GM20000 (cell line): ENCODE measurements around the gene DUSP11.

Source experiments
- DNase-seq: peaks from one replicate; pipeline ENCODE4 v3.0.0; 2012; ENCODE audit warnings: low spot score
- TF ChIP-seq, protein P1 (sequence below): IDR thresholded peaks from 2 replicates; pipeline ENCODE4 v1.5.1; 2012; ENCODE audit warnings: mild to moderate bottlenecking, control low read depth; ENCODE audit errors: extremely low read depth, missing control alignments

Gene DUSP11

GRCh38 chr2:73749314-73749713 lies 30.6 kb downstream of the DUSP11 start:
- TF ChIP-seq, protein P1, sequence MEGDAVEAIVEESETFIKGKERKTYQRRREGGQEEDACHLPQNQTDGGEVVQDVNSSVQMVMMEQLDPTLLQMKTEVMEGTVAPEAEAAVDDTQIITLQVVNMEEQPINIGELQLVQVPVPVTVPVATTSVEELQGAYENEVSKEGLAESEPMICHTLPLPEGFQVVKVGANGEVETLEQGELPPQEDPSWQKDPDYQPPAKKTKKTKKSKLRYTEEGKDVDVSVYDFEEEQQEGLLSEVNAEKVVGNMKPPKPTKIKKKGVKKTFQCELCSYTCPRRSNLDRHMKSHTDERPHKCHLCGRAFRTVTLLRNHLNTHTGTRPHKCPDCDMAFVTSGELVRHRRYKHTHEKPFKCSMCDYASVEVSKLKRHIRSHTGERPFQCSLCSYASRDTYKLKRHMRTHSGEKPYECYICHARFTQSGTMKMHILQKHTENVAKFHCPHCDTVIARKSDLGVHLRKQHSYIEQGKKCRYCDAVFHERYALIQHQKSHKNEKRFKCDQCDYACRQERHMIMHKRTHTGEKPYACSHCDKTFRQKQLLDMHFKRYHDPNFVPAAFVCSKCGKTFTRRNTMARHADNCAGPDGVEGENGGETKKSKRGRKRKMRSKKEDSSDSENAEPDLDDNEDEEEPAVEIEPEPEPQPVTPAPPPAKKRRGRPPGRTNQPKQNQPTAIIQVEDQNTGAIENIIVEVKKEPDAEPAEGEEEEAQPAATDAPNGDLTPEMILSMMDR = no peak
- DNase-seq = no peak

DNA sequence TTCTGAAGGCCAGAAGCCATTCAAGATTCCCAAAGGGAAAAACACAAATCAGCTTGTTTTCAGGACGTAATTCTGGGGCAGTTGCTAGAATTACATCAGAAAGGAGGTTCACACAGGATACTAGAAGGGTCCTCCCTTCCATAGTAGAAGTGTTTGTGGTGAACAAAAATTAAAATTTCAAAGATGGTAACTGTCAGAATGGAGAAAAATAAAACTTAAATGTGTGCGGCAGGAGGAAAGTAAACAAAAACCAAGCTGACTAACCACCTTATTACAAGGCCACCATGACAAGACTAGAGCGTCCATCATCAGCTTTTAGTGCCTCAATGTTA lies 33.1 kb downstream of the DUSP11 start:
- TF ChIP-seq, protein P1 = no peak
- DNase-seq = no peak

GRCh38 chr2:73746015-73746876 lies 33.7 kb downstream of the DUSP11 start:
- no peak for DNase-seq
- TF ChIP-seq, protein P1 = no peak

GRCh38 chr2:73740767-73741166 lies 39.1 kb downstream of the DUSP11 start:
- TF ChIP-seq, protein P1 = no peak
- no peak for DNase-seq

GRCh38 chr2:73739101-73739500 lies 40.8 kb downstream of the DUSP11 start:
- TF ChIP-seq, protein P1 = no peak
- DNase-seq = no peak

DNA sequence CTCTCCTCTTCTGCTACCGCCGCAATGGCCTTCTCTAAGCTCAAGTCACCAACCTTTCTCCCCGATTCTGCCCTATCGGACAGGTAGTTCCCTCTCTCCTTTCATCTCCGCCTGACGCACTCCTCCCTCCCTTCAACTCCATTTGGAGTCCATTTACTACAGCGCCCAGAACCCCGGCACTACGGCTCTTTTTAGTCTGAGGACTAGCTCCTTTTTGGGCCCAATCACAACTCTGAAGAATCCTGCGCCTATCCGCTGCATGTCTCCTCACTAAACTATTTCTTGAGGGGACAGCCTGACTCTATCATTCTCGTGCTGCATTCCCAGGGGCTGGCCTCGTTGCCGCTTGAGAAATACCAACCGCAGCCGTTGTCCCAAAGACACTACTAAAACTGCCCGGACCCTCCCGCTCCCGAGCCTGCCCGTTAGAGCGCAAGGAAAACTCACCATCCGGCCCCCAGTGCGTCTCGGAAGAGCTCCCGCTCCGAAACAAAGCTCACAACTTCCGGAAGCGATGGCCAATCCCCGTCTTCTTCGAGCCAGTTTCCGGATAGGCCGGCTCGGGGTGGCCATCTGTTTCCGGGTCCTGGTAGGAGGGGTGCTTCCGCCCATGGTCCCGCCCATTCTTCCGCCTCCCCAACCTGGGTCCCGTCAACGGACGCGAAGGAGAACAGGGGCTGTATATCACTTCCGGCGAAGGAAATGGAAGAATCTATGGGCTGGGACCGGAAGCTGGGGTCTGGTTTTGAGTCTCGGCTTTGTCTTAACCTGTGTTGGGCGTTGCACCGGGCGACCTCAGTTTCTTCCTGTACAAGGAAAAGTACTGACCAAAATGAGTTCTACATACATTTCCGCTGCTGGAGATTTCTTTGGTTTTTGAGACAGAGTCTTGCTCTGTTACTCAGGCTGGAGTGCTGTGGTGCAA lies 42.8 kb downstream of the DUSP11 start, which contains the start of gene TPRKB:
TSS of gene TPRKB (minus strand) at position 491 of the 925 bp plus-strand sequence. CDS start 2,776 bp downstream, outside the sequence.
- TF ChIP-seq, protein P1 = no peak
- peak; percentile 95 for DNase-seq

DNA sequence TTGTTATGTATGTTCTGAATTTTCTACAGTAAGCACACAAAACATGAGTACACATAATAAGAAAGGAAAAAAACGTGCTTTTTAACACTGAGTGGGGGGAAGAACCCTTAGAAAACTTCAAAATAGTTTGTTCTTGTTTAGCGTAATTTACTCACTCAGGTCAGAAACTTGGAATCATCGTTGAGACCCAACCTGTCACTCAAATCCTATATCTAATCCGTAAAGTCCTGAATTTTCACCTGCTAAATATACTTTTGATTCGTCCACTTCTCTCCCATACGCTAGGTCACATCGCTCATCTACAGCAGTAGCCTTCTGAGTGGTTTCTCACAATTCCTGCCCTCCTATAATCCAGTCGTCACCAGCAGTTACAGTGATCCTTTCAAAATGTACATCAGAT lies 43.5 kb downstream of the DUSP11 start:
- no peak for DNase-seq
- TF ChIP-seq, protein P1 = no peak
